OCI-LY3 (cell line): ENCODE measurements around the gene CDC25B.

Source experiments
- H2AFZ ChIP-seq: fragments of 200-600, 300-600 bp; shearing (Covaris generic); 2 replicates; pipeline ENCODE4 v1.6.0; 2014; ENCODE audit warnings: antibody characterized with exemption, low read depth, low read length
- H3K27ac ChIP-seq: fragments of 200-600, 300-600 bp; sonication (generic); 2 replicates; pipeline ENCODE4 v1.5.1; 2014; ENCODE audit warnings: mild to moderate bottlenecking, low read length, moderate library complexity, mixed read lengths
- H3K27me3 ChIP-seq: fragments of 200-600, 300-600 bp; sonication (generic); 2 replicates; pipeline ENCODE4 v1.6.1; 2014; ENCODE audit warnings: low read depth, low read length, mixed read lengths
- H3K36me3 ChIP-seq: fragments of 200-600, 300-600 bp; sonication (generic); replicated peaks from 2 replicates; pipeline ENCODE3; 2014; ENCODE audit warnings: low read depth, low read length, mixed read lengths
- H3K4me1 ChIP-seq: fragments of 300-600, 200-600 bp; sonication (generic); 2 replicates; pipeline ENCODE4 v1.6.1; 2014; ENCODE audit warnings: low read length, mixed read lengths
- H3K4me2 ChIP-seq: fragments of 200-600, 300-600 bp; sonication (generic); 2 replicates; pipeline ENCODE4 v1.6.1; 2014; ENCODE audit warnings: low read length, mixed read lengths
- H3K4me3 ChIP-seq: fragments of 300-600, 200-600 bp; sonication (generic); 2 replicates; pipeline ENCODE4 v1.5.1; 2014; ENCODE audit warnings: antibody characterized with exemption, mild to moderate bottlenecking, low read length, moderate library complexity
- H3K79me2 ChIP-seq: fragments of 300-600, 200-600 bp; shearing (Covaris generic); 2 replicates; pipeline ENCODE4 v1.6.1; 2014; ENCODE audit warnings: mild to moderate bottlenecking, low read length, mixed read lengths
- H3K9ac ChIP-seq: fragments of 300-600, 200-600 bp; shearing (Covaris generic); 2 replicates; pipeline ENCODE4 v1.6.0; 2014; ENCODE audit warnings: mild to moderate bottlenecking, low read length, moderate library complexity
- H3K9me3 ChIP-seq: fragments of 200-600, 300-600 bp; shearing (Covaris generic); 2 replicates; pipeline ENCODE4 v1.6.1; 2014; ENCODE audit warnings: low read length, mixed read lengths; ENCODE audit not compliant: insufficient read depth
- H4K20me1 ChIP-seq: fragments of 200-600, 300-600 bp; sonication (generic); 2 replicates; pipeline ENCODE4 v1.6.1; 2016; ENCODE audit warnings: low read length, mixed read lengths; ENCODE audit not compliant: insufficient read depth
- CTCF ChIP-seq: fragments of 200-600, 300-600 bp; sonication (generic); IDR thresholded peaks from 2 replicates; pipeline ENCODE4 v1.5.1; 2014; ENCODE audit warnings: antibody characterized with exemption, low read length, low read depth
- EZH2phosphoT487 ChIP-seq: fragments of 200-600 bp; shearing (Covaris generic); IDR thresholded peaks from 2 replicates; pipeline ENCODE4 v1.6.1; 2018; ENCODE audit warnings: antibody characterized with exemption, mixed run types, low read depth

CDC25B gene

GRCh38 chr20:3782597-3782996 lies 13.5 kb upstream of the CDC25B start:
- peaks cover 6% of the 10 kb centered on the region; the same call in 1 of the 2 replicates for H3K79me2 ChIP-seq
- TF ChIP-seq EZH2phosphoT487 (no peak), CTCF (no peak)
- no peaks in the 10 kb centered on the region for H3K27me3 ChIP-seq
- no peak overlapping the region for H3K4me2 ChIP-seq
- no peak overlapping the region for H3K27ac ChIP-seq
- no peaks in the 10 kb centered on the region for H3K9me3 ChIP-seq
- H2AFZ ChIP-seq, result no peak overlapping the region
- no peaks in the 10 kb centered on the region for H3K36me3 ChIP-seq
- H3K4me1 ChIP-seq, result peaks cover 14% of the 10 kb centered on the region
- H3K9ac ChIP-seq, result no peak overlapping the region
- no peak overlapping the region for H3K4me3 ChIP-seq
- peaks cover 4% of the 10 kb centered on the region; the same call in 1 of the 2 replicates for H4K20me1 ChIP-seq

GRCh38 chr20:3783068-3783489 lies 13.0 kb upstream of the CDC25B start:
- no peak overlapping the region for H3K4me2 ChIP-seq
- no peaks in the 10 kb centered on the region for H3K9me3 ChIP-seq
- H3K4me3 ChIP-seq, result no peak overlapping the region
- peaks cover 15% of the 10 kb centered on the region for H3K4me1 ChIP-seq
- H3K27ac ChIP-seq, result no peak overlapping the region
- H3K9ac ChIP-seq, result no peak overlapping the region
- peaks cover 4% of the 10 kb centered on the region; the same call in 1 of the 2 replicates for H4K20me1 ChIP-seq
- TF ChIP-seq EZH2phosphoT487 (no peak), CTCF (no peak)
- H3K79me2 ChIP-seq, result peaks cover 6% of the 10 kb centered on the region; the same call in 1 of the 2 replicates
- H2AFZ ChIP-seq, result no peak overlapping the region
- H3K36me3 ChIP-seq, result no peaks in the 10 kb centered on the region
- H3K27me3 ChIP-seq, result 0 out of 2 replicates have a peak, but pooled peaks cover under 1% of the 10 kb centered on the region

- Histone ChIP-seq H4K20me1 (peaks cover 4% of the 10 kb centered on the region; the same call in 1 of the 2 replicates), H3K4me1 (peaks cover 15% of the 10 kb centered on the region), H3K79me2 (peaks cover 6% of the 10 kb centered on the region; the same call in 1 of the 2 replicates), H3K9ac (no peak overlapping the region), H3K36me3 (no peaks in the 10 kb centered on the region), H3K4me3 (no peak overlapping the region), H3K27me3 (0 out of 2 replicates have a peak, but pooled peaks cover 3% of the 10 kb centered on the region), H3K27ac (no peak overlapping the region), H3K9me3 (no peaks in the 10 kb centered on the region), H2AFZ (no peak overlapping the region), H3K4me2 (no peak overlapping the region)
- no peak for TF ChIP-seq CTCF
- no peak for TF ChIP-seq EZH2phosphoT487
Measured at GRCh38 chr20:3783511-3784195, 12.5 kb upstream of the CDC25B start.

- no peak overlapping the region for H3K27ac ChIP-seq
Measured at GRCh38 chr20:3784216-3784853, 11.8 kb upstream of the CDC25B start.

More at GRCh38 chr20:3784216-3784853, 11.8 kb upstream of the CDC25B start:
- H3K79me2 ChIP-seq, result peaks cover 6% of the 10 kb centered on the region; the same call in 1 of the 2 replicates
- H3K4me3 ChIP-seq, result no peak overlapping the region
- no peaks in the 10 kb centered on the region for H3K36me3 ChIP-seq
- 0 out of 2 replicates have a peak, but pooled peaks cover 3% of the 10 kb centered on the region for H3K27me3 ChIP-seq
- no peak overlapping the region for H3K4me2 ChIP-seq
- peaks cover 4% of the 10 kb centered on the region; the same call in 1 of the 2 replicates for H4K20me1 ChIP-seq
- peaks cover 15% of the 10 kb centered on the region for H3K4me1 ChIP-seq
- H3K9ac ChIP-seq, result no peak overlapping the region
- no peaks in the 10 kb centered on the region for H3K9me3 ChIP-seq
- no peak overlapping the region for H2AFZ ChIP-seq
- no peak for TF ChIP-seq CTCF
- TF ChIP-seq EZH2phosphoT487, result no peak
